Vagina (tissue), 2 donors: ENCODE measurements around the gene DUSP18.

ENCODE experiments used
- CTCF ChIP-seq, 3 experiments: fragments of 450-650 bp in 2 of 3; fragments of 200-600 bp in 1 of 3; sonication (generic) in 1 of 3; IDR thresholded peaks; one replicate each; pipeline ENCODE4 v1.5.1; 2017 to 2019; ENCODE audit warnings: antibody characterized with exemption in 3 of 3, mild to moderate bottlenecking in 2 of 3, moderate library complexity in 2 of 3
- POLR2AphosphoS5 ChIP-seq, 2 donors: sonication (generic); formaldehyde crosslinking; IDR thresholded peaks; one replicate each; pipeline ENCODE4 v1.9.0; 2017; ENCODE audit warnings: antibody characterized with exemption in 2 of 2, mild to moderate bottlenecking in 2 of 2, low read depth in 1 of 2; ENCODE audit not compliant: insufficient read depth in 1 of 2

DNA sequence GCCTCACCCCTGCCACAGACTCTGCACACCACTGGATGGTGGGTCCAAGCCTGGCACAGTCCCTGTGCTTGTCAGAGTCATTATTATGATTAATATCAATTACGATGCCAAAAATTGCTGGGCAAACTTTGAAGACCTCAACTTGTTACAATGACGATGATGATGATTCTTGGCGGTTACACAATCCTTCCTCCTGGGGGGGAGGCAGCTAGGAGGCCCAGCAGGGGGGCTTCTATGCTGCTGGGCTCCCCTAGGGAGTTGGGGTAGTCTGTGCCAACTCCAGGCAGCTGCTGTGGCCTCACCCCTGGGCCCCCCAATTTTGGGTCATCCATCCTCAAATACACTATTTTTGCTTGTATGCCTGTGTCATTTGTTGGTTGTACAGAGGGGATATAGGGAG lies 20.1 kb downstream of the DUSP18 start:
- no peak for TF ChIP-seq POLR2AphosphoS5 (IDR thresholded peaks at IDR 0.05; ENCODE audit: insufficient read depth in 1 of 2, low read depth in 1 of 2)
- no peak for TF ChIP-seq CTCF (IDR thresholded peaks at IDR 0.05)
